ENCODE data around the gene CRIP2.

CRIP2 gene

GRCh38 chr14:105497671-105498429 is 23.2 kb downstream of the CRIP2 start:
- DNase-seq (ENCODE audit: low read depth in 2 of 3, low spot score in 1 of 3) = no peak

- no peak for DNase-seq (ENCODE audit: low read depth in 2 of 3, low spot score in 1 of 3)
These were observed 24.0 kb downstream of the CRIP2 start for GRCh38 chr14:105498430-105499255.

GRCh38 chr14:105499256-105500035 is 24.8 kb downstream of the CRIP2 start:
- DNase-seq (ENCODE audit: low read depth in 2 of 3, low spot score in 1 of 3) = no peak

- no peak for DNase-seq (ENCODE audit: low read depth in 2 of 3, low spot score in 1 of 3)
These were observed 25.6 kb downstream of the CRIP2 start for GRCh38 chr14:105500036-105500725.

- no peak for DNase-seq (ENCODE audit: low read depth in 2 of 3, low spot score in 1 of 3)
These were observed 26.1 kb downstream of the CRIP2 start for GRCh38 chr14:105500726-105501101.

GRCh38 chr14:105501504-105502291 is 27.1 kb downstream of the CRIP2 start:
- DNase-seq (ENCODE audit: low read depth in 2 of 3, low spot score in 1 of 3) = no peak

- DNase-seq (ENCODE audit: low read depth in 2 of 3, low spot score in 1 of 3) = no peak
These were observed 28.1 kb downstream of the CRIP2 start for GRCh38 chr14:105502446-105503295.

- no peak for DNase-seq (ENCODE audit: low read depth in 2 of 3, low spot score in 1 of 3)
These were observed 28.6 kb downstream of the CRIP2 start for GRCh38 chr14:105503296-105503640.

- no peak for DNase-seq (ENCODE audit: low read depth in 2 of 3, low spot score in 1 of 3)
These were observed 29.5 kb downstream of the CRIP2 start for GRCh38 chr14:105503935-105504692.

- DNase-seq (ENCODE audit: low read depth in 2 of 3, low spot score in 1 of 3) = no peak
These were observed 30.5 kb downstream of the CRIP2 start for GRCh38 chr14:105505101-105505500.

GRCh38 chr14:105507247-105507646 is 32.6 kb downstream of the CRIP2 start:
- DNase-seq (ENCODE audit: low read depth in 2 of 3, low spot score in 1 of 3) = no peak

- no peak for DNase-seq (ENCODE audit: low read depth in 2 of 3, low spot score in 1 of 3)
These were observed 33.4 kb downstream of the CRIP2 start for GRCh38 chr14:105508069-105508468.

GRCh38 chr14:105508601-105509000 is 34.0 kb downstream of the CRIP2 start:
- DNase-seq (ENCODE audit: low read depth in 2 of 3, low spot score in 1 of 3) = no peak

GRCh38 chr14:105517096-105517495 is 42.5 kb downstream of the CRIP2 start:
- no peak for DNase-seq (ENCODE audit: low read depth in 2 of 3, low spot score in 1 of 3)

GRCh38 chr14:105519946-105520698 is 45.5 kb downstream of the CRIP2 start:
- DNase-seq (ENCODE audit: low read depth in 2 of 3, low spot score in 1 of 3) = no peak

GRCh38 chr14:105525326-105525725 is 50.7 kb downstream of the CRIP2 start:
- no peak for DNase-seq (ENCODE audit: low read depth in 2 of 3, low spot score in 1 of 3)

- DNase-seq (ENCODE audit: low read depth in 2 of 3, low spot score in 1 of 3) = no peak
These were observed 51.5 kb downstream of the CRIP2 start, which contains the start of gene TMEM121 for GRCh38 chr14:105525861-105526775. TSS of gene TMEM121 (plus strand) at chr14:105526583. CDS start at chr14:105528835, 2,252 bp downstream.
